BE2C (cell line): ENCODE results near the gene RNPEPL1.

ENCODE experiments used
- DNase-seq: peaks from one replicate; pipeline ENCODE4 v3.0.0-alpha.2; 2020
- H3K27me3 ChIP-seq: fragments of 250-450 bp; sonication (Bioruptor Pico); 2 replicates; pipeline ENCODE4 v1.5.1; 2020; ENCODE audit warnings: mild to moderate bottlenecking
- H3K36me3 ChIP-seq: fragments of 250-450 bp; sonication (Bioruptor Pico); 2 replicates; pipeline ENCODE4 v1.5.1; 2020; ENCODE audit warnings: mild to moderate bottlenecking
- H3K4me1 ChIP-seq: fragments of 250-450 bp; sonication (Bioruptor Pico); 2 replicates; pipeline ENCODE4 v1.5.1; 2020
- H3K4me3 ChIP-seq: 2 replicates; pipeline ENCODE4 v1.5.1; 2011; ENCODE audit warnings: low read depth, low read length
- H3K9me3 ChIP-seq: fragments of 250-450 bp; sonication (Bioruptor Pico); 2 replicates; pipeline ENCODE4 v1.5.1; 2020
- TF ChIP-seq, protein P1 (sequence below): IDR thresholded peaks from 2 replicates; pipeline ENCODE4 v1.5.1; 2012; ENCODE audit warnings: mild to moderate bottlenecking, low read depth, low read length

The RNPEPL1 gene

DNA sequence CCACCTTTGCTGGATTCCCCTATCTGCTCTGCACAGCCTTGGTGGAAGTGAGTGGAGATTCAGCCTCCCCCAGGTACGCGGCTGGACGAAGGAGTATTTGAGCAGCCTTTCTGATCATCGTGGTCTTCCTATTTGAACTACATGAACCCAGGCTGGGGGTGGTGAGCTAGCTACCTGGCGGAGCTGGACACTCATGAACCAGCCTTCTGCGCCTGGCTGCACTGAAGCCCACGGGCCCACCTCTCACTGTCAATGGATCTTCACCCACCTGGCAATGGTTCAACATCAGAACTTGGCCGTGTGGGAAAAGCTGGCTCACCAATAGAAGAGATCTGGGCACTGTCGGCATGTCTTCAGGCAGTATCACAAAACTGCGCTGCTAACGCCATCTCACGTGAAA, 45.9 kb upstream of the RNPEPL1 start:
- H3K36me3 ChIP-seq = peaks cover 27% of the 10 kb centered on the region
- TF ChIP-seq, protein P1, sequence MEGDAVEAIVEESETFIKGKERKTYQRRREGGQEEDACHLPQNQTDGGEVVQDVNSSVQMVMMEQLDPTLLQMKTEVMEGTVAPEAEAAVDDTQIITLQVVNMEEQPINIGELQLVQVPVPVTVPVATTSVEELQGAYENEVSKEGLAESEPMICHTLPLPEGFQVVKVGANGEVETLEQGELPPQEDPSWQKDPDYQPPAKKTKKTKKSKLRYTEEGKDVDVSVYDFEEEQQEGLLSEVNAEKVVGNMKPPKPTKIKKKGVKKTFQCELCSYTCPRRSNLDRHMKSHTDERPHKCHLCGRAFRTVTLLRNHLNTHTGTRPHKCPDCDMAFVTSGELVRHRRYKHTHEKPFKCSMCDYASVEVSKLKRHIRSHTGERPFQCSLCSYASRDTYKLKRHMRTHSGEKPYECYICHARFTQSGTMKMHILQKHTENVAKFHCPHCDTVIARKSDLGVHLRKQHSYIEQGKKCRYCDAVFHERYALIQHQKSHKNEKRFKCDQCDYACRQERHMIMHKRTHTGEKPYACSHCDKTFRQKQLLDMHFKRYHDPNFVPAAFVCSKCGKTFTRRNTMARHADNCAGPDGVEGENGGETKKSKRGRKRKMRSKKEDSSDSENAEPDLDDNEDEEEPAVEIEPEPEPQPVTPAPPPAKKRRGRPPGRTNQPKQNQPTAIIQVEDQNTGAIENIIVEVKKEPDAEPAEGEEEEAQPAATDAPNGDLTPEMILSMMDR = no peak
- H3K4me3 ChIP-seq = no peak overlapping the region
- no peaks in the 10 kb centered on the region for H3K4me1 ChIP-seq
- H3K9me3 ChIP-seq = peaks cover 6% of the 10 kb centered on the region; the same call in 1 of the 2 replicates
- no peaks in the 10 kb centered on the region for H3K27me3 ChIP-seq
- no peak for DNase-seq

DNA sequence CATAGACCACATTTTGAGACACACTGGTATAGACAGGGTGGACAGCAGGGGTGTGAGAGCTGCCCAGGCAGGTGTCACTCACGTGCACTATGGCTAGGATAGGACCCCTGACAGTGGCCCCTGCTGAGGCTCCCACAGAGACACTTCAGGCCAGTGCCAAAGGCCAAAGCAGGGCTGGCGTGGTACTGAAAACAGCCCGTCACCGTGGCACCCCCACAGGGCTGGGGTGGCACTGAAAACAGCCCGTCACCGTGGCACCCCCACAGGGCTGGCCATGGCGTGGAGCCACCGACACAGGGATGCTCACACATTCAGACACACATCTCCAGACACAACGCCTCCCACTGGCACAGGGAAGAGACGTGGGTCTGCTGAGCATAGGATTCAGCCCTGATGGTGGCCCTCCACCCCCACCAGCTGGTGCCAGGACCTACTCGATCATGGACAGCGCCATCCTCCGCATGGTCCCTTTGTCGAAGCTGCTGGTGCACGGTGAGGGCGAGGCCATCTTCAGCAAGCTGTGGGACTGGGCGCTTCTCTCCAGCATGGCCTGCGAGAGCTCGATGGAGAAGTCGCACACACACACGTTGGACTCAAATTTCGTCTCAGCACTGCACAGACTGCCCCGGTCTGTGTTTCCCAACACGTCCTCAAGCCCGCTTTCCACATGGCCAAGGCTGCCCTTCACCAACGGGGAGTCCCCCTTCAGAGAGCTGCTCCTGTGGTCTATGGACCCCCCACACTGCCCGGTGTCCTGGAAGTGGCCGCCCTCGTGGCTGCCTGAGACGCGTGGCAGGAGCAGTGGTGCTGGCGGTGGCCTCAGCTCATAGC, 44.6 kb upstream of the RNPEPL1 start:
- peaks cover 27% of the 10 kb centered on the region for H3K36me3 ChIP-seq

GRCh38 chr2:240524963-240525718, 43.1 kb upstream of the RNPEPL1 start:
- H3K36me3 ChIP-seq = peaks cover 27% of the 10 kb centered on the region
- TF ChIP-seq, protein P1 = no peak
- H3K4me1 ChIP-seq = no peaks in the 10 kb centered on the region
- H3K4me3 ChIP-seq = no peak overlapping the region
- DNase-seq = no peak
- H3K9me3 ChIP-seq = peaks cover 6% of the 10 kb centered on the region; the same call in 1 of the 2 replicates
- no peaks in the 10 kb centered on the region for H3K27me3 ChIP-seq

More for the DNA sequence above, 44.6 kb upstream of the RNPEPL1 start:
- Histone ChIP-seq H3K9me3 (peaks cover 6% of the 10 kb centered on the region; the same call in 1 of the 2 replicates), H3K4me1 (no peaks in the 10 kb centered on the region), H3K27me3 (no peaks in the 10 kb centered on the region), H3K4me3 (no peak overlapping the region)
- TF ChIP-seq, protein P1 = no peak
- no peak for DNase-seq

DNA sequence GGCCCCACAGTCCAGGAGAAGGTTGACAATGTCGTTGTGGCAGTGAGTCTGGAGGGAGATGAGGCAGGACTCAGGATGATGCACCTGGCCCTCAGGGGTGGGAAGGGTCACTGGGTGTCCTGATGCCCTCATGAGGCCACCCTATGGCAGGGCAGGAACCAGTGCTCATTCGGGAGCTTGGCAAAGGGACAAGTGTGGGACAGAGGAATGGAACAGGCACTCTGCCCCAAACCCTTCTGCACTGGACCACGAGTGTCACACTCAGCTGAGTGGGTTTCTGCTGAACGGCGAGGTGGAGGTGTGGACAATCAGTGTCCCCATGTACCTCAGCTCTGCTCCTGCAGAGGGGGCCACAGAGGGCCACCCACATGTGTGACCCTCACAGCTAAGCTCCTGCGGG, 42.5 kb upstream of the RNPEPL1 start:
- no peak overlapping the region for H3K4me3 ChIP-seq
- H3K27me3 ChIP-seq = no peaks in the 10 kb centered on the region
- no peaks in the 10 kb centered on the region for H3K4me1 ChIP-seq
- H3K9me3 ChIP-seq = peaks cover 6% of the 10 kb centered on the region; the same call in 1 of the 2 replicates
- H3K36me3 ChIP-seq = peaks cover 27% of the 10 kb centered on the region
- TF ChIP-seq, protein P1 = no peak
- DNase-seq = no peak

GRCh38 chr2:240526521-240526920, 41.8 kb upstream of the RNPEPL1 start:
- peaks cover 6% of the 10 kb centered on the region; the same call in 1 of the 2 replicates for H3K9me3 ChIP-seq

More at GRCh38 chr2:240526521-240526920, 41.8 kb upstream of the RNPEPL1 start:
- Histone ChIP-seq H3K4me3 (no peak overlapping the region), H3K27me3 (no peaks in the 10 kb centered on the region), H3K36me3 (peaks cover 27% of the 10 kb centered on the region), H3K4me1 (no peaks in the 10 kb centered on the region)
- TF ChIP-seq, protein P1 = no peak
- DNase-seq = no peak
